GM11168 (cell line): ENCODE results near the gene CAPZB.
"Not testable (repeated sequence)": the region's sequence is repeated elsewhere in the genome, so short reads cannot be mapped to it uniquely, and the experiment has no call there.

Experiments used
- in situ Hi-C: fragments of 300-500 bp; cut with MboI; formaldehyde crosslinking; loops from one replicate; pipeline ENCODE4 v1.12.0; 2022; ENCODE audit warnings: low sequenced_read_pairs; ENCODE audit not compliant: unreplicated experiment

CAPZB gene

DNA sequence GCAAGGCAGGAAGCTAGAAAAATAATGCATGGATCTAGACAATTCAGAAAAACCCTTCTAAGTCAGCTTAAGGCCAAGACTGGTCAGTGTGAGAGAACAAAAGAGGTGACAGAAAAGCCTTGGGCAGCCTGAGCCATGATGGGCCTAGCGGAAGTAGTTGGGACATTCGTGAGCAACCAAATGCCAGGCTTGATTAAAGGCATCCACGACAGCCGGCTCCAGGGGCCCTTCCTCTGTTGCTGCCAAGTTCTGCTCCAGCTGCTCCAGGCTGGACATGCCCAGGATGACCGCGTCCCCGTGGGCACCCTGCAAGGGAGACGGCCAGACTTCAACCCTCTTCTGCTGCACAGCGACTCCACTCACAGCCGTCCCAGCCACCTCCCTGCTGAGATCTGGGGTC is 181.3 kb downstream of the CAPZB start:
- in situ Hi-C loops: not testable (repeated sequence)

- in situ Hi-C loops: no loop called here
Observed at GRCh38 chr1:19300211-19300610, 185.1 kb downstream of the CAPZB start.

GRCh38 chr1:19294638-19295037 is 190.7 kb downstream of the CAPZB start:
- in situ Hi-C loops: no loop called here

DNA sequence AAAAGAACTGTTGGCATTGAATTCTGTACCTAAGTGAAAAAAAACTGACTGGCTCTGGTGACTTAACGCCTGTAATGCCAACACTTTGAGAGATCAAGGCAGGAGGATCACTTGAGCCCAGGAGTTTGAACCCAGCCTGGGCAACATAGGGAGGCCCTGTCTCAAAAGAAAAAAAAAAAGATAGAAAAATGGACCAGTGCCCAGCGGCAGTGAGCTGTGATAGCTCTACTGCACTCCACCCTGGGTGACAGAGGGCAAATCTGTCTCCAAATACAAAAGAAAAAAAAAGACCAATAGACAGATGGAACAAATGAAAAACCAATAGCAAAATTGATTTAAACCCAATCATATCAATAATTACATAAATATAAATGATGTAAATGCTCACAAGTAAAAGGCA is 196.1 kb downstream of the CAPZB start:
- in situ Hi-C loops: no loop called here
